ENCODE measurements around the gene UNC5A. TPM values are rescaled to one million over a fixed set of nuclear protein-coding genes. Genes with fewer than 3 reads are reported as not detected.

UNC5A gene
- total RNA-seq, 6 experiments from 2014 or later, result not detected

GRCh38 chr5:176863765-176864098 lies 53.4 kb downstream of the UNC5A start:
- no peaks in the 10 kb centered on the region for H3K36me3 ChIP-seq
- no peak for DNase-seq
- H3K27ac ChIP-seq, result no peak overlapping the region
- no peaks in the 10 kb centered on the region for H3K27me3 ChIP-seq
- H3K9me3 ChIP-seq, result no peaks in the 10 kb centered on the region
- intact Hi-C loops (cut with DNase I), result no loop called here
- ATAC-seq, result no peak
- TF ChIP-seq CTCF (IDR thresholded peaks at IDR 0.05) (no peak), POLR2A (IDR thresholded peaks at IDR 0.05) (no peak)
- H3K4me1 ChIP-seq, result no peaks in the 10 kb centered on the region
- no peak overlapping the region for H3K4me3 ChIP-seq
- WGBS (ENCODE audit: insufficient coverage, low coverage, low lambda C conversion rate, missing lambda C conversion rate), result 38% methylated on average over 5 of the region's 5 CpGs

- H3K9me3 ChIP-seq, result no peaks in the 10 kb centered on the region
- no peak overlapping the region for H3K4me3 ChIP-seq
- no peak for TF ChIP-seq POLR2A (IDR thresholded peaks at IDR 0.05)
- no peak for TF ChIP-seq CTCF (IDR thresholded peaks at IDR 0.05)
- ATAC-seq (no peak), DNase-seq (no peak)
- H3K27ac ChIP-seq, result no peak overlapping the region
- no CpG with 5 or more reads among the region's 8 CpGs for WGBS (ENCODE audit: insufficient coverage, low coverage, low lambda C conversion rate, missing lambda C conversion rate)
- intact Hi-C loops (cut with DNase I), result no loop called here
- H3K27me3 ChIP-seq, result no peaks in the 10 kb centered on the region
- no peaks in the 10 kb centered on the region for H3K4me1 ChIP-seq
- no peaks in the 10 kb centered on the region for H3K36me3 ChIP-seq
Observed at GRCh38 chr5:176864755-176865154, 54.4 kb downstream of the UNC5A start.

- ATAC-seq (no peak), DNase-seq (no peak)
- intact Hi-C loops (cut with DNase I), result no loop called here
- Histone ChIP-seq H3K4me1 (no peaks in the 10 kb centered on the region), H3K9me3 (no peaks in the 10 kb centered on the region), H3K27me3 (no peaks in the 10 kb centered on the region), H3K27ac (no peak overlapping the region), H3K4me3 (no peak overlapping the region), H3K36me3 (no peaks in the 10 kb centered on the region)
- whole genome bisulfite sequencing (ENCODE audit: insufficient coverage, low coverage, low lambda C conversion rate, missing lambda C conversion rate), result 87% methylated on average over 3 of the region's 7 CpGs
- TF ChIP-seq CTCF (IDR thresholded peaks at IDR 0.05) (no peak), POLR2A (IDR thresholded peaks at IDR 0.05) (no peak)
Observed at GRCh38 chr5:176865964-176866363, 55.6 kb downstream of the UNC5A start.

GRCh38 chr5:176866707-176867310 lies 56.5 kb downstream of the UNC5A start:
- WGBS (ENCODE audit: insufficient coverage, low coverage, low lambda C conversion rate, missing lambda C conversion rate), result 8% methylated on average over 9 of the region's 16 CpGs

More at GRCh38 chr5:176866707-176867310, 56.5 kb downstream of the UNC5A start:
- Histone ChIP-seq H3K4me1 (no peaks in the 10 kb centered on the region), H3K4me3 (no peak overlapping the region), H3K27me3 (no peaks in the 10 kb centered on the region), H3K36me3 (no peaks in the 10 kb centered on the region), H3K9me3 (no peaks in the 10 kb centered on the region), H3K27ac (no peak overlapping the region)
- ATAC-seq (no peak), DNase-seq (no peak)
- intact Hi-C loops (cut with DNase I), result no loop called here
- TF ChIP-seq POLR2A (IDR thresholded peaks at IDR 0.05), result no peak
- TF ChIP-seq CTCF (IDR thresholded peaks at IDR 0.05), result no peak
